GM21423 (cell line): ENCODE results near the gene RASA3.
"Not testable (repeated sequence)": the region's sequence is repeated elsewhere in the genome, so short reads cannot be mapped to it uniquely, and the experiment has no call there.

ENCODE experiments used
- ATAC-seq: cut with Tn5 transposase; IDR thresholded peaks from one replicate; pipeline ENCODE4 v1.9.1; 2021; ENCODE audit warnings: mild to moderate bottlenecking, moderate library complexity; ENCODE audit not compliant: unreplicated experiment

RASA3 gene

DNA sequence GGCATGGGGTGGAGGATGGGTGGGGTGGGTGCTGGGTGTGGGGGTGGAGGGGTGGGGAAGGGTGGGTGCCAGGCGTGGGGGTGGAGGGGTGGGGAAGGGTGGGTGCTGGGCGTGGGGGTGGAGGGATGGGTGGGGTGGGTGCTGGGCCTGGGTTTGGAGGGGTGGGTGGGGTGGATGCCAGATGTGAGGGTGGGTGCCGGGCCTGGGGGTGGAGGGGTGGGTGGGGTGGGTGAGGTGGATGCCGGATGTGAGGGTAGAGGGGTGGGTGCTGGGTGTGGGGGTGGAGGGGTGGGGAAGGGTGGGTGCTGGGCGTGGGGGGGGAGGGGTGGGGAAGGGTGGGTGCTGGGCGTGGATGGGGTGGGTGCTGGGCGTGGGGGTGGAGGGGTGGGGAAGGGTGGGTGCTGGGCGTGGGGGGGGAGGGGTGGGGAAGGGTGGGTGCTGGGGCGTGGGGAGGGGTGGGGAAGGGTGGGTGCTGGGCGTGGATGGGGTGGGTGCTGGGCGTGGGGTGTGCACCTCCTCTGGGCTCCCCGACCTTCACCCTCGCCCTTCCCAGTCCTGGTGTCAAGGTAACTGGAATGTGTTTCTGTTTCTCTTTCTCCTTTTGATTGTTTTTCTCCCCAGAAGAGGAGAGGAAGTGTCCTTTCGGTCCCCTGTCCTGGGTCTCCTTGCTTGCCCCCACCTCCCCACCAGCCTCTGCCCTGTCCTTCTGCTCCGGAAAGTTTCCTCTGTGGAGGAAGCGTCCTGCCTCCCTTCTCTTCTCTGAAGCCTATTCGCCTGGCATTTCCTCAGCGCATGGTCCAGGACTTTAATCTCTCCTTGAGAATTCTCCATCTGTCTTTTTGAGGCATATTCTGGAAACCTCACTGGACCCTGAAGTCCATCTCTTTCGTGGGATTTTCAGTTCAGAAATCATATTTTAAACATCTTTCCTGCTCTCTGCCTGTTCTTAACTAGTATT lies 23.8 kb upstream of the RASA3 start:
- ATAC-seq: no peak

DNA sequence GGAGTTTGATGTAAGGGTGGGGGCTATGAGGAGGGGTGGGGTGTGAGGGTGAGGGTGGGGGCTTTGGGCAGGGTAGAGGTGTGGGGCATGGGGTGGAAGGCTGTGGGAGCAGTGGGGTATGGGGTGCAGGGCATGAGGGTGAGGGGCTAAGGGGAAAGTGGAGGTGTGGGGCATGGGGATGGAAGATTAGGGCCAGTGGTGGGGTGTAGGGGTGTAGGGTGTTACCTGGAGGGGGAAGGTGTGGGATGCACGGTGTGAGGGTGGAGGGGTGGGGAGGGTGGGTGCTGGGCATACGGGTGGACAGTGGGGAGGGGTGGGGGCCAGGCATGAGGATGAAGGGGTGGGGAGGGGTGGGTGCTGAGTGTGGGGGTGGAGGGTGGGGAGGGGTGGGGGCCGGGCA lies 22.9 kb upstream of the RASA3 start:
- ATAC-seq: no peak

DNA sequence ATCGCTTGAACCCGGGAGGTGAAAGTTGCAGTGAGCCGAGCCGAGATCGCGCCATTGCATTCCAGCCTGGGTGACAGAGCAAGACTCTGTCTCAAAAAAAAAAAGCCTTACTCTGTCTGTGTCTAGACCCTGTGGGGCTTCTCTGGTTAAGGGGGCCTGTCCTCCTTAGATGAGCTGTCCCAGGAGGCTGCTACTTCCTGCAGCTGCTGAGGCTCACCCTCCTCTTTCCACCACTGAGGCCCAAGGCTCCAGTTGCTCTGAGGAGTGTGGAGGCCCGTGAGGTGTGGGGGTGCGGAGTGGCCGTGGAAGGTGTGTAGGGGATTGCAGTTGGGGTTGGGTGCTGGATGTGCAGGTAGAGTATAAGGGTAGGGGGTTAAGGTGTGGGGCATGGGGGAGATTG lies 22.1 kb upstream of the RASA3 start:
- no peak for ATAC-seq

GRCh38 chr13:114153485-114154080 lies 21.2 kb upstream of the RASA3 start:
- ATAC-seq: no peak

GRCh38 chr13:114152831-114153371 lies 20.5 kb upstream of the RASA3 start:
- no peak for ATAC-seq

DNA sequence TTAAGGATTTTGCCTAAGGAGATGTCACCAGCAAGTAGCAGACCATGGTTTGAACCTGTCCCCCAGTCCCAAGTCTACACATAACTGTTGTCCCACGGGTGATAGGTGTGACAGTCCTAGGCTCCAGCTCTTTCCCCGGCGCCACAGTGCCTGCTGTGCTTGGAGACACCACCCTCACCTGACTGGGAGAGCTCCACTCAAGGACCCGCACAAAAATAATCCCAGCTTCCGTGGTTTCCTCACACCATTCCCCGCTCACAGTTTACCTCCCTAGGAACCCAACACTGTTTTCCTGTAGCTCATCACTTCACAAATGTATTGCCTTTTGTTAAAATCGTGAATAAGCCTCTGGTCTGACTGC lies 19.8 kb upstream of the RASA3 start:
- ATAC-seq: no peak

GRCh38 chr13:114151565-114152284 lies 19.3 kb upstream of the RASA3 start:
- no peak for ATAC-seq

GRCh38 chr13:114151031-114151430 lies 18.6 kb upstream of the RASA3 start:
- no peak for ATAC-seq

GRCh38 chr13:114149774-114150740 lies 17.6 kb upstream of the RASA3 start:
- ATAC-seq: no peak

GRCh38 chr13:114148886-114149285 lies 16.5 kb upstream of the RASA3 start:
- ATAC-seq: not testable (repeated sequence)

DNA sequence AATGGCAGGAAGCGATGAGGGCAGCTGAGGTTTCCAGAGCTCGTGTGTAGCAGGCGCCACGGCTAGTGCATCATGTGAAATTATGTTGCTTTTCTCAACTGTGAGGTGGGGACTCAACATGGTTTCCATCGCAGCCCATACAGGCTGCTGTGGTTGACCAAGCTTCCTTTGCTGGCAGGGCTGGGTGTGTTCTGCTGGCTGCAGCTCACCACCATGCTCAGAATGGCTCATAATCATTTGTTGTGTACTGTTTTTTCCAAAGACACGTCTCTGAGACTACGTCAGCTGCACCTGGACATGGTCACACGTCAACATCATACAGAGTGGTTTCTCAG lies 16.1 kb upstream of the RASA3 start:
- ATAC-seq: peak; percentile 74

DNA sequence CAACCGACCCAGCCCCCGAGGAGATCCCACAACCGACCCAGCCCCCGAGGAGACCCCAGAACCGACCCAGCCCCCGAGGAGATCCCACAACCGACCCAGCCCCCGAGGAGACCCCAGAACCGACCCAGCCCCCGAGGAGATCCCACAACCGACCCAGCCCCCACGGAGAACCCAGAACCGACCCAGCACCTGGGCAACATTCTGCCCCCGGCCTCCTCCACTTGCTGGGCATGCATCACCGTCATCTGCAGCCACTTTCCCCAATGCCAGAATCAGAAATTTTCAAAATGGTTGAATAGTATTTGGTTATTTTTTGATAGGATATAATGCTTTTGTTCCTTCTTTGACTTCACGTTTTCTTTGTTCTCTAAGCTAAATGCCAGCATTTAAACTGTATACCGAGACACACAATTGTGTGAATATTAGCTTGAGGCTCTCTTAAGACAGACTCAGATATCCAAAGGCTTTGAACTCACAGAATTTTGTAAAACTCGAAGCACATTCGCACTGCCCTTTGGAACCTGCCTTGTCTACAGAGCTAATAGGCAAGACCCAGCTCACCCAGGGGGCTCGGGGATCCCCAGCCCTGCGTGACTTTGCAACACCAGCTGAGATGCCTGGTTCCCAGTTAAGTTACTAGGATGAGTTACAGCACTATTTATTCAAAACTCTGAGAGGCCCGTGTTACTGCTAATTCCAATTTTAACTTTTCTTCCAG lies 15.5 kb upstream of the RASA3 start:
- ATAC-seq: peak; percentile 24

DNA sequence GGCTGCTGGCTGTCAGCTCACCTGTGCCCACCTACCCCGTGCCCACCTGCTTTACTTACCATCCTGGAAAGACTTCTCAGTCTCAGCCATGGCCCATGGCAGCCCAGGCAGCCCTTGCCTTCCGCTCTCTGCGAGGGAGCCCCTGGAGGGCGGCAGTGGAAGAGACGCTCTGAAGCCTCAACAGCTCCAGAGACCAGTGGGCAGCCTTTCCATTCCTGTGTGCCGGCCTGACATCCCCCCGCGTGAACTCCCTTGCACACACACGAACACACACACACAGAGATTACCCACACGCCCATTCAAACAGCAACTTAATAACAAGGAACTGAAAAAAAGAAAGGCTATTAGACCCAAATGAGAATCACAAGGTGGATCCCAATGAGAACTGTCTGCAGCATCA lies 14.2 kb upstream of the RASA3 start:
- ATAC-seq: no peak

- no peak for ATAC-seq
Observed at GRCh38 chr13:114146173-114146572, 13.8 kb upstream of the RASA3 start.

DNA sequence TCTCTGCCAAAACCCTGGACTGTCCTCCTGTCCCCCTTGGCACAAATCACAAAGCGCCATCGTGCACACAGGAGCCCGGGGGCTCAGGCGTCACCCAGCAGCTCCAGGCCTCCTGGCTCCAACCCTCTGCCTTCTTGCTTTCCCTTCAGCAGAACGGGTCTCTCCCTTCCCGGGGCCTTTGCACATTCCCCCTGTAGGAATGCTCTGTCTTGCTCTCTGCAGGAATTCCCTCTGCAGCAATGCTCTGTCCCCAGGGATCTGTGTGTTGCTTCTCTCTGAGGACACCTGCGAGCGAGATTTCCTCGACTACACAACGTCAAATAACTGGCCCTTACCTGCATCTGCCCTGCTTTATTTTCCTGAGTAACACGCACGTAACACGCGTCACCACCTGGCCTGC lies 13.3 kb upstream of the RASA3 start:
- no peak for ATAC-seq

DNA sequence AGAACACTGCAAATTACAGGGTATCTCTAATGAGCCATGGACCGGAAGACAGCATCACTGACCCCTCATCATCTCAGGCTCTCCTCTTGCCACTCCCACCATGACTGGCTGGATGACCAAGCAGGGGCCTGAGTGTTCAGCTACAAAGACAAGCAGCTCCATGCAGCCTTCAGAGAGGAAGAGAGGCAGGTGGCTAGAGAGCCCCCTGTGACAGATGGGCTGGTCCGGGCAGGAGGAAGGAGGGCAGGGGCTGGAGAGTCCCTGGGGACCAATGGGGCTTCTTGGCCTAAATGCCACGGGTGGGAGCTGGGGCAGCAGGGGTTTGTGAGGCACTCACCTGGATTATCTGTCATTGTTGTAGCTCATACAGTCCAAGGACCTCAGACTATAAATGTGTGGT lies 12.8 kb upstream of the RASA3 start:
- no peak for ATAC-seq

- ATAC-seq: no peak
Observed at GRCh38 chr13:114144606-114145244, 12.3 kb upstream of the RASA3 start.

- peak; percentile 43 for ATAC-seq
Observed at GRCh38 chr13:114143806-114144605, 11.6 kb upstream of the RASA3 start.
